SK-N-SH treated with all-trans-retinoic acid at 6 μM for 48 hours (cell line): ENCODE results near the gene ECI1.

Experiments used
- GLIS3 ChIP-seq: fragments of 250-450 bp; sonication (Bioruptor Pico); IDR thresholded peaks from 2 replicates; pipeline ENCODE4 v1.5.0; 2020; ENCODE audit warnings: mild to moderate bottlenecking, moderate library complexity
- PATZ1 ChIP-seq: fragments of 250-450 bp; sonication (Bioruptor Pico); IDR thresholded peaks from 2 replicates; pipeline ENCODE4 v1.8.0; 2020; ENCODE audit warnings: mild to moderate bottlenecking, moderate library complexity, borderline replicate concordance
- SNAI2 ChIP-seq: fragments of 250-450 bp; sonication (Bioruptor Pico); IDR thresholded peaks from 2 replicates; pipeline ENCODE4 v1.5.0; 2020; ENCODE audit warnings: mild to moderate bottlenecking, moderate library complexity
- TCF4 ChIP-seq: fragments of 250-450 bp; sonication (Bioruptor Pico); IDR thresholded peaks from 2 replicates; pipeline ENCODE4 v1.8.0; 2021; ENCODE audit warnings: mild to moderate bottlenecking, moderate library complexity, borderline replicate concordance
- ZFP3 ChIP-seq: fragments of 250-450 bp; sonication (Bioruptor Pico); IDR thresholded peaks from 2 replicates; pipeline ENCODE4 v1.5.0; 2020; ENCODE audit warnings: mild to moderate bottlenecking, moderate library complexity
- ZNF565 ChIP-seq: fragments of 450-650 bp; formaldehyde crosslinking; conservative IDR thresholded peaks from 2 replicates; pipeline ENCODE4 v1.5.0; 2020; ENCODE audit warnings: low read depth, mild to moderate bottlenecking, moderate library complexity

GRCh38 chr16:2284797-2285576, 33.6 kb upstream of the ECI1 start:
- no peak for TF ChIP-seq ZNF565 (CRISPR knock-in tag)
- TF ChIP-seq TCF4 (CRISPR knock-in tag): no peak
- TF ChIP-seq PATZ1 (CRISPR knock-in tag): no peak
- TF ChIP-seq GLIS3 (CRISPR knock-in tag): no peak
- TF ChIP-seq SNAI2 (CRISPR knock-in tag): no peak
- TF ChIP-seq ZFP3 (CRISPR knock-in tag): no peak
